Measurements from ENCODE around the gene ESRRG.

DNA sequence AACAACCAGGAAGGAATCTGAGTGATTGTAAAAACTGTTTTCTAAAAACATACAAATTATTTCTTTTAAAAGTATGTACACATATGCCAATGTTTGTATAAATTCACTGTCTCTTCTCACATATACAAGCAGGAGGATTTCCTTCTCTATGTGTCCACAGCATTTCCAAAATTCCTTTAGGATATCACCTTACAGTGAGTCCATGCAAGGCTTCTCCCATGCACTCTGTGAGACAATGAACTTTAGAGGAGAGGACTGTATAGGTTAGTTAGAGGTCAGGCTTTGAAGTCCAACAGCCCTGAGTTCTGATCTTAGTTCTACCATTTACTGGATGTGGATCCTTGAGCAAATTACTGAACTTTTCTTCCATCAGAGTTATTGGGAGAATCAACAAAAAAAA is 265.9 kb downstream of the ESRRG start:
- no peak for TF ChIP-seq POLR2A (IDR thresholded peaks at IDR 0.05)
- TF ChIP-seq, protein P1, sequence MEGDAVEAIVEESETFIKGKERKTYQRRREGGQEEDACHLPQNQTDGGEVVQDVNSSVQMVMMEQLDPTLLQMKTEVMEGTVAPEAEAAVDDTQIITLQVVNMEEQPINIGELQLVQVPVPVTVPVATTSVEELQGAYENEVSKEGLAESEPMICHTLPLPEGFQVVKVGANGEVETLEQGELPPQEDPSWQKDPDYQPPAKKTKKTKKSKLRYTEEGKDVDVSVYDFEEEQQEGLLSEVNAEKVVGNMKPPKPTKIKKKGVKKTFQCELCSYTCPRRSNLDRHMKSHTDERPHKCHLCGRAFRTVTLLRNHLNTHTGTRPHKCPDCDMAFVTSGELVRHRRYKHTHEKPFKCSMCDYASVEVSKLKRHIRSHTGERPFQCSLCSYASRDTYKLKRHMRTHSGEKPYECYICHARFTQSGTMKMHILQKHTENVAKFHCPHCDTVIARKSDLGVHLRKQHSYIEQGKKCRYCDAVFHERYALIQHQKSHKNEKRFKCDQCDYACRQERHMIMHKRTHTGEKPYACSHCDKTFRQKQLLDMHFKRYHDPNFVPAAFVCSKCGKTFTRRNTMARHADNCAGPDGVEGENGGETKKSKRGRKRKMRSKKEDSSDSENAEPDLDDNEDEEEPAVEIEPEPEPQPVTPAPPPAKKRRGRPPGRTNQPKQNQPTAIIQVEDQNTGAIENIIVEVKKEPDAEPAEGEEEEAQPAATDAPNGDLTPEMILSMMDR (IDR thresholded peaks at IDR 0.05) = no peak
